Skin epidermis (tissue), 12 donors: ENCODE results near the gene GALNT2.

ENCODE experiments used
- H3K27ac ChIP-seq, 21 experiments: fragments of 200-600 bp; sonication (generic) in 11 of 21; one replicate each; pipeline ENCODE4 v1.5.0; 2020; ENCODE audit warnings: mild to moderate bottlenecking in 3 of 21, inconsistent platforms in 2 of 21, moderate library complexity in 2 of 21
- H3K4me3 ChIP-seq, 7 experiments: fragments of 200-600 bp; sonication (generic) in 2 of 7; one replicate each; pipeline ENCODE4 v1.5.0; 2020; ENCODE audit warnings: inconsistent platforms in 2 of 7, mild to moderate bottlenecking in 2 of 7, moderate library complexity in 1 of 7

Gene GALNT2

DNA sequence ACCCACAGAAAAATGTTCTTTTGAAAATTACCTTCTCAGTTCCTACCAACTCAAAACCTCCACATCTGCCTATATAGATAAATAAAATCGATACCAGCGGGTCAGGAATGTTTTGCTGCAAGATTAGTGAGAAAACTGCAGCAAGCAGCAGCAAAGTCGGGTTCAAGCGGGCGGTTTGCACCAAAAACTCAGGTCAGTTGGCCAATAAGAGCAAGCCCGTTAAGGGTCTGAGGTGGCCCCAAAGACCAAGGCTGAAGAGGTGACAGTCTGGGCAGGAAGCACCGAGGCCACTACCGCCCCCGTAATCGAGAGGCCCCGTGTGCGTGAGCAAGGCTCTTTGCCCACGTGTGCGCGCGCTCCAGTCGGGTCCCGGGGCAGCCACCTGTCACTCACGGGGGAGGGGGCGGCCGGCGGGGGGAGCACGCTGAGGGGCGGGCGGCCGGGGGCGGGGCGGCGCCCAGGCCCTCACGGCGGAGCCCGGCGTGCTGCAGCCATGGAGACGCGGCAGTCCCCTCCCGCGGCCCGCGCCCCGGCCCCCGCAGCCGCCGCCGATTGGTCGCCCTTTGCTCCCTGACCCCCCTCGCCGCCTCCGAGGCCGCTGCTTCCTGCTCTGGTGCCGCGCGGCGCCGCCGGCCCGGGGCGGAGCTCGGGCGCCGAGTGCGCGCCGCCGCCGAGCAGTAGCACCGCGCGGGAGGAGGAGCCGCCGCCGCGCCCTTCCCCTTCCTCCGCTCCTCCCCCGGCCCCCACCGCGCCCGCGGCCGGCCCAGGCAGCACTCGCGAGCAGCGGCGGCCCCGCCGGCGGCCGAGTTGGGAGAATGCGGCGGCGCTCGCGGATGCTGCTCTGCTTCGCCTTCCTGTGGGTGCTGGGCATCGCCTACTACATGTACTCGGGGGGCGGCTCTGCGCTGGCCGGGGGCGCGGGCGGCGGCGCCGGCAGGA, at the start of gene GALNT2:
GALNT2 (plus strand) TSS at position 773 of the 939 bp plus-strand sequence; CDS start at position 816, 43 bp downstream.
- H3K4me3 ChIP-seq, result peak within 1 kb of the TSS; percentile 56 to 95 (median 87)

DNA sequence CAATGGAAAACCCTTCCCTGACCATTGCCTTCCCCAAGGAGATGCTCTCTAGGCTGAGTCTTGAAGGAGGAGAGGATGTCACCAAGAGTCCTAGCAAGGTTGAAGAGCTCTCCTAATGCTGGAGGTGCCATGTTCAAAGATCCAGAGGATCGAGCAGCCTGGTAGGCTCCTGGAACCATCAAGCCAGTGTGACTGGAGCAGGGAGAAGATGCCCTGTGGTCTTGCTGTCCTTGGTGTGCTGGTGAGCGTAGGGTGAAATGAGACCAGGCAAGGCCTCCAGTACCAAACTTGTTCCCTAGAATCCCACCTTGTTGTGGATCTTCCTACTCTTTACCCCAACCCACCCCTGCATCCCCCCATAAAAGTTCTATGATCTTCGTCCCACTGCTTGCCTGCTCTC, 46.6 kb upstream of the GALNT2 start:
- no peak overlapping the region for H3K4me3 ChIP-seq
- H3K27ac ChIP-seq, result no peak overlapping the region

More for the DNA sequence above, at the start of gene GALNT2:
- H3K27ac ChIP-seq, result peak within 1 kb of the TSS; percentile 62 to 94 (median 86)

DNA sequence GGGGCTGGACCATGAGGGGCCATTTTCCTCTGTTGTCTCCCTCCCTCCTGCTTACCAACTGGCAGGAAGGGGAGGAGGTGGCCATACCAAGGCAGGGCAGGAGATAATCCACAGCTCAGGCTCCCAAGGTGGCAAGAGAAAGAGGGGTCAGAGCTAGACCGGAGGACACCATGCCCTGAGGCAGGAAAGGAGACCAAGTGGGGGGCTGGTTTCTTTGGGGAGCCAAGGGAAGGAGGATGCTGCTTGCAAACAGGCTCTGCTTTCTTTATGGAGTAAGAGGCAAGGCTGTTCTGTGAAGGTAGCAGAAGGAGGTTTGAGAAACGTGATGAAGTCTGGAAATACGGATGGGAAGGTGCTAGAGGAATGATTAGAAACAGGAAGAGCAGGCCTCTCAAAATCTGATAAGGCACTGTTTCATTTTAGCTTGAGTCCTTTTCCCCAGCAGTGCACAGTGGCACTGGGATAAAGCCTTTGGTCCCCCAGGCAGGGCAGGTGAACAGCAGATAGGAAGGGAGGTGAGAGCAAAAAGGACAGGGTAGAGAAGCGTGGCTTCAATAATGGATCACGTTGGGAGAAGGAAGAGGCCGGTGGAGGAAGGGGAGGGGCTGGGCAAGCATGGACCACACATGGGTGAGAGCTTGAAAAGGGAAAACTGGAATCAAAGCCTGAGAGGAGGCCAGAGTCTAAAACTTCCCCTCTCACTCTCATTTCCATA, 44.2 kb upstream of the GALNT2 start:
- H3K27ac ChIP-seq, result no peak overlapping the region
- H3K4me3 ChIP-seq, result no peak overlapping the region

DNA sequence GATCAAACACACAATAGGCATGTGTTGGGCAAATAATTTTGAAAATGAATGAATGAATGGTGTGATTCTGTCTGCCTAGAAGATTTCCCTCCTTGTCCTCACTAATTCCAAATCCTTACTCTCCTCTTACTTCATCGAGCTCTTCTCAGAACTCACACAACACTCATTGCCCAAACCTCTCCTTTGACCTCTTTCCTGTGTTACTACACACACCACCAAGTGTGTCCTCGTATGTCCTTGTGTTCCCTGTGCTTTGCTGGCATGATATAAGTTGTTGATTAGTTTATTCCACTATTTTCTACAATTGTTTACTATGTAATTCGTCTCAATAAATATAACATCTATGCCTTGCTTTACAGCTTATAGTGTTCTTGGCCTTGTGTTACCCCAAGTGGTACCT, 41.4 kb upstream of the GALNT2 start:
- Histone ChIP-seq H3K4me3 (no peak overlapping the region), H3K27ac (no peak overlapping the region)

DNA sequence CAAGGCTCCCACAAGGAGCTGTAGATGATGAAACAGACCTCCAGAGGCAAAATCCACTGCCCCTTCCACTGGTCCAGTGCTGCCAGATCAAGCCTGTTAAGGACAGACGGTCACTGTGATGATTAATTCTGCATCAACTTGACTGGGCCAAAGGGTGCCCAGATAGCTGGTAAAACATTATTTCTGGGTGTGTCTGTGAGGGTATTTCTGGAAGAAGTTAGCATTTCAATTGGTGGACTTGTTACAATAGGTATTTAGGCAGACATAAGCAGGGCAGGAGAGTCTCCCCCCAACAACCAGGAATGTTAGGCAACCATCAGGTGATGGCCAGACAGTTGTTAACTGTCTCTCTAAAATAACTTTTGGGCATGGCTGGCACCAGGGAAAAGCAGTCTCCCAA, 40.9 kb upstream of the GALNT2 start:
- Histone ChIP-seq H3K27ac (no peak overlapping the region), H3K4me3 (no peak overlapping the region)

DNA sequence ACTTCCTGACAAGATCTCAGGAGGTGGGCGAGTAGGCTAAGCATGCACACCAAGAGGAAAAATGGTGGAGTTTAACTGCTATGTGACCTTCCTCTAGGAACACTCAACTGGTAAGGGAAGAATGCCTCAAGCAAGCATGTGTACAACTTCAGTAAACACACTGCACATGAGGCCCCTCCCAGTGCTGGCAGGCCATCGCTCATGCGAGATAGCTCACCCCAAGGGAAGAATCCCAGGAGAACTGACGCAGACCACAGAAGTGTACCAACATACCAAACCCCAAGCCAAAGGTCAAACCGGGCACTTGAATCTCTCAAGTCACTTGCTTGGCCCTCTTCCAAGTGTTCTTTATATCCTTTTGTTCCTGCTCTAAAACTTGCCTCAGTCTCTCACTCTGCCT, 40.5 kb upstream of the GALNT2 start:
- Histone ChIP-seq H3K4me3 (no peak overlapping the region), H3K27ac (no peak overlapping the region)

DNA sequence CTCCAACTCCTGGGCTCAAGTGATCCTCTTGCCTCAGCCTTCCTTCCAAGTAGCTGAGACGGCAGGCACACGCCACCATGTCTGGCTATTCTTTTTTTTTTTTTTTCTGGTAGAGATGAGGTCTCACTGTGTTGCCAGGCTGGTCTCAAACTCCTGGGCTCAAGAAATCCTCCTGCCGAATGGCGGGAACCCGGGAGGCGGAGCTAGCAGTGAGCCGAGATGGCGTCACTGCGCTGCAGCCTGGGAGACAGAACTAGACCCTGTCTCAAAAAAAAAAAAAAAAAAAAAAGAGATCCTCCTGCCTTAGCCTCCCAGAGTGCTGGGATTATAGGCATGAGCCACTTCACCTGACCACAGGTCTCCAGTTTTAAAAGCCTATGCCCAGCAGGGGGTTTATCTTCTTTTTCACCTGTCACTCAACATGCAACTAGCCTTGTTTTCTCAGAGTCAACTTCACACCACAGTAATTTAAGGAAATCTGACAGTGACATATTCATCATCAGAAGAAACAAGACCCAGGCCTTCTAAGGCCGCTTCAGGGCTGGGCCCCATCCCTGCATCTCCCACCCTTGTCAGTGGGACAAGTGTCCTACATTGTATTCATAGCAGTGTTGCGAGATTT, 38.3 kb upstream of the GALNT2 start:
- Histone ChIP-seq H3K27ac (no peak overlapping the region), H3K4me3 (no peak overlapping the region)

DNA sequence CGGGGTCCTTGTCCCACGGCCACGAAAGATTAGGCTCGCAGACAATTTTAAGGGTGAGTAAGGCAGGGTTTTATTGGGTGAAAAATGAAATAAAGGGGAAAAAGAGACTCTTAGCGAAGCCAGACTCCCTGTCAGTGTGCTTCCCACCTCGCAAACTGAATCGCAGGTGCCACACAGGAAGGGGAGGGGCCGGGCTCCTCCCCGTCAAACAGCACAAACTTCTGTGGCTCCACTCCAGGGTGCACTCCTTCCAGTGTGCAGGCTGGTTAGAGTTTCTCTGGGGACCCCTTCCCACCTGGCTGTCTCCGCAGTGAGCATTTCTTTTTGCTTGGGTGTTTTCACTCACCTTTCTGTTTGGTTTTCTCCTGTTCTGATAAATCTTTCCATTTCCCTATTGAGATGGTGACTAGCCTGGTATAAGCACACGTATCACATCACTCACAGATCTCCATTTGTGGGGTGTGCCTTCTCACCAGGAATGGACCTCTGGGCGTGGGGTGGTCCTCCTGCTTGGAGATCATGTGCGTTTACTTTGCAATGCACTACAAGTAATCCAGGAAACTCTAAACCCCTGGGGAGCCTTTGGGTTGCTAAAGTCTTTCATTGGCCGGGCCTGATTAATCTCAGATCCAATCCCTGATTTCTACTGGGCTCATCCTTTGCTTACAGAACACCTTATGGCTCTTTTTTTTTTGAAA, 37.6 kb upstream of the GALNT2 start:
- H3K27ac ChIP-seq, result no peak overlapping the region
- no peak overlapping the region for H3K4me3 ChIP-seq

DNA sequence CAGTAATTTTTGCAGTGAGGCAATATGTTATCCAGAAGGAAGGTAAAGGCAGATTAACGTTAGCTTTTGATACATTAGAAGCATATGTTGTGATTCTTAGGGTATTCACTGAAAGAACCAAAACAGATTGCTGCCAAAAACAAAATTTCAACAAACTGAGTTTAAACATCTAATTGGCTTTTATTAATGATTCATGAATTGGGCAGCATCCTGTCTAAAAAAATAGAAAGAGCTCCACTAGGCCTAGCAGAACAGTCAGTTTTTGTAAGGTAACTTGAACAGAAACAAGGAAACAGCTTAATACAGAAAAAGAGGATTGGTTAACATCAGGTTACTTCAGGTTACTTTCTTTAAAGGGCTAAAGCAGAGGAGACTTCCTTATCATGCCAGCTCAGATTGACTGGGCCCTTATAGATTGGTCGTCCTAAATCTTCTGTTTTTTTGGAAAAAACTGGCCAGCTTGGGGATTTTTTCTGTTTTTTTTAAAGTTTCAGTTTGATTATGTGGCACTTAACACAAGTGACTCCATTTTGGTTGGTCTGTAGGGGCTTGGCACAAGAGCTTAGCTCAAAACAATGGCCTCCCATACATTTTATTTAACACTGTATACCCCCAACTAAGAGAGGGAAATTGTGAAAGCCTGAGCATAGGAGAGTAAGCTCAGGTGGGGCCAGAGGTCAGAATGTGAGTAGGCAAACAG, 36.8 kb upstream of the GALNT2 start:
- Histone ChIP-seq H3K4me3 (no peak overlapping the region), H3K27ac (no peak overlapping the region)

DNA sequence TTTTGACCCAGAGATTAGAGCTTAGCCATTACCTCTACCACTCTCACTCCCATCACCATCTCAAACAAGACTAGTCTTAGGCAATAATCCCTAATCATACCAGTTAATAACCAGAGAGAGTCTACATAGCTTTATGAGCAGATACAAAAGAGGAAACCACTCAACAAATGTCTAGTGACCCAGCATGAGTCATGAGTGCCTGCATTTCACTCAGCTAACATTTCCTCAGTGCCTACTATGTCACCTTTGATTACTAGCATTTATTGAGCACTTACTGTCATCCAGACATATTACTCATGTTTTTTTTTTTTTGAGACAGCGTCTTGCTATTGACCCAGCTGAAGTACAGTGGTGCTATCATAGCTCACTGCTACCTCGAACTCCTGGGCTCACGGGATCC, 35.9 kb upstream of the GALNT2 start:
- H3K27ac ChIP-seq, result no peak overlapping the region

DNA sequence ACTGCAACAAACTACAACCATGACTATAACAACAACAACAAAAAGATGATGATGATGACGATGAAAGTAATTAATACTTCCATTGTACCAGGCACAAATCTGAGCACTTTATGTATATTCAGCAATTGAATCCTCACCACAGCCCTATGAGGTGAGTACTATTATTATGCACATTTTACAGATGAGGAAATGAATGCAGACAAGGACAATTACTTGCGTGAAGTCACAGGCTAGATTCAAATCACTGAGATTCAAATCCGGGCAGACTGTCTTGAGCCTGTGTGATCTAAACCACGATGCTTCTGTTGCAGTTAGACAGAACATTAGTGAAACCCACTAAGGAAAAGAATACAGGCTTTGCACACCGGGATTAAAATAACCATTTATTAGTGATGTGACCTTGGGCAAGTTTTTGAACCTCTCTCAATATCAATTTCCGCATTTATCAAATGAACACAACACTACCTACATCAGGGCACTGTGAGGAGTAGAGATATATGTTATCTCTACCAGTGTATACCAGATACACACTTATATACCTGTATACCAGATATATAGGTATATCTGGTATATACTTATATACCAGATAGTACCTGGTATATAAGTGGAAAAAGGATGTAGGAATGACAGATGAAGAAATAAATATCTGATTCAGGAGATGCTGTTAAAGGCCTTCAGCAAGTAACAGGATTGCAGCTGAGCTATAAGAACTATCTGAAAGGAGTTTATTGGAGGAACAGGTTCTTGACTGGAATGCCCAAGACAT, 34.3 kb upstream of the GALNT2 start:
- no peak overlapping the region for H3K27ac ChIP-seq
- H3K4me3 ChIP-seq, result no peak overlapping the region

More for the DNA sequence above, 35.9 kb upstream of the GALNT2 start:
- no peak overlapping the region for H3K4me3 ChIP-seq

DNA sequence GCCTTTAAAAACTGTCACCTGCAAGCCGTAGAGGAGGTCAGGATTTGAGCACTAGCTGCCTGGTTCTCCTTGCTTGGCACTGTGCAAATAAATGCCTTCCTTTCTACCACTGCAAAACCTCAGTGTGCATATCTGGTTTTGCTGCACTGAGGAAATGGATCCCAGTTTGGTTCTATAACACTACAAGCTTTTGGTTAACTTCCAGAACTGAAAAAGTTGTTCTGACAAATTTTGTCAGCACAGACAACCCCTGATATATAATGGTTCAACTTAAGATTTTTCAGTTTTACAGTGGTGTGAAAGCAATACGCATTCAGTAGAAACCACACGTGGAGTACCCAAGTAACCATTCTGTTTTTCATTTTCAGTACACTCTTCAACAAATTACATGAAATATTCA, 29.8 kb upstream of the GALNT2 start:
- Histone ChIP-seq H3K27ac (no peak overlapping the region), H3K4me3 (no peak overlapping the region)

DNA sequence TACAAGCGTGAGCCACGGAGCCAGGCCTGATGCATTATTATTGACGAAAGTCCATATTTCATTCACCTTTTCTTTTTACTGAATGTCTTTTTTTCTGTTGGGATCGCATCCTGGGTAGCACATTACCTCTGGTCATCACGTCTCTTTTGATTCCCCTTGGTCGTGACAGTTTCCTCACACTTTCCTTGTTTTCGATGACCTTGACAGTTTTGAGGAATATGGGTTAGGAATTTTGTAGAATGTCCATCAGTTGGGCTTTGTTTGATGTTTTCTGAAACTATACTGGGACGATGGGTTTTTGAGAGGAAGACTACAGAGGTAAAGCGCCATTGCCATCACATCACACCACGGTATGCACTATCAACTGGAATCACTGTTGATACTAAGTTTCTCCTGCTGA, 26.6 kb upstream of the GALNT2 start:
- Histone ChIP-seq H3K27ac (no peak overlapping the region), H3K4me3 (no peak overlapping the region)

DNA sequence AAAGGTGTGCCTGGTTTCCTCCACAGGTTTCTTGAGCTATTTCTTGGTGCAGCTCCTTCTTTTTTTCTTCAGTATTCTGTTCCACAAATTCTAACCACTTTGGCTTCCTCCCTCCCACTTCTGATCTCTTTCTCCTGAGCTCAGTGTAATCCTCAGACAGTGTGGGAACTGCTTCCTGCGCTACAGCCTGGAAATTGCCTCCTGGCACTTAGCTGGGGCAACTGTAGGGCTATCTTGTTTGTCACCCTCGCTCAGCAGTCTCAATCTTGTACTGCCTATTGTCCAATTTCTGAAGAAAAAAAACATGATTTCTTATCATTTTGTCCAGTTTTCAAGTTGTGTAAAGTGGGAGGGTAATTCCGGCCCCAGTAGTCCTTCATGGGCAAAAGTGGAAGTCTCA, 24.0 kb upstream of the GALNT2 start:
- H3K27ac ChIP-seq, result no peak overlapping the region
- no peak overlapping the region for H3K4me3 ChIP-seq

DNA sequence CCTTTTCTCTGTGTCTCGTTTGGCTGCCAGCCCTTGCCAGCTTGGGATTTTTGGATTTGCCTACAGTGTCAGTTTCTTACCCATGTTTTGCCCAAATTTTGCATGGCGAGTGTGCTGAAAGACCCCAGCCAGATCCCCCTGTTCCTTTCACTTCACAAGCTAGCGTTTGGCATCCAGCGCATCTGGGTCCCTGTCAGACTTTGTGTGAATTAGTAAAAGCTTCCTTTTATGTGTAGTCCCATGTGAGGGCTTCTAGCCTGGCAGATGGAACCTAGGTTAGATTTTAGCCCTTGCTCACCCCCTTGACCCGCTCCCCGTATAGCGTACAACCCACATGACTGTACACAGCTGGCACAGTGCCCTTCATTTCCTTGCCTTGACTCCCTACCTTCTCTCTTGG, 22.3 kb upstream of the GALNT2 start:
- Histone ChIP-seq H3K4me3 (no peak overlapping the region), H3K27ac (no peak overlapping the region)

DNA sequence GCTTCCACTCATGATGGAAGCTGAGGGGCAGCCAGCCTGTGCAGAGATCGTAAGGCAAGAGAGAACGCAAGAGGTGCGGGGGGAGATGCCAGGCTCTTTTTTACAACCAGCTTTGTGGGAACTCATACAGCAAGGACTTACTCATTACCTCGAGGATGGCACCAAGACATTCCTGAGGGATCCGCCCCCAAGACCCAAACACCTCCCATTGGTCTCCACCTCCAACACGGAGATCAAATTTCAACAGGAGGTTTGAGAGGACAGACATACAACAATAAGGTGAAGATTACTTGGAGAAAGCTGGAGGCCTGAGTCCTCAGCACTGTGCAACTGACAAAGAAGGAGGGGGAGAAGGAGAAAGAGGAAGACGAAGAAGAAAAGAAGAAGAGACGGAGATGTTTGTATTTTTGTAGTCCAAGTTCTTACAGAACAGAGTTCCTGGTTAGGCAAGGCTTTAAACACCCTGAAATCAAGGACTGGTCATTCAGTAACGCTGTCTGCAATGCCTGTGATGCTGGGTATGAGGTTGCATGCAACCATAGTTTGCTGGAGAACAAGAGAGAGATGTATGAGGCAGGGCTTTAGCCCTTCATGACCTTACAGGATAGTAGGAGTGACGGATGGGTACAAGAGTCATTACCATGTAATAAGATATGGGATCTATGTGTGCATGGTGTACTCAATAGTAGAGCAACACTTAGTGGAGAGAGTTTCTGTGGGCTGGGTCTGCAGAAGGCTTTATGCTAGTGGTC, 19.7 kb upstream of the GALNT2 start:
- Histone ChIP-seq H3K27ac (no peak overlapping the region), H3K4me3 (no peak overlapping the region)

DNA sequence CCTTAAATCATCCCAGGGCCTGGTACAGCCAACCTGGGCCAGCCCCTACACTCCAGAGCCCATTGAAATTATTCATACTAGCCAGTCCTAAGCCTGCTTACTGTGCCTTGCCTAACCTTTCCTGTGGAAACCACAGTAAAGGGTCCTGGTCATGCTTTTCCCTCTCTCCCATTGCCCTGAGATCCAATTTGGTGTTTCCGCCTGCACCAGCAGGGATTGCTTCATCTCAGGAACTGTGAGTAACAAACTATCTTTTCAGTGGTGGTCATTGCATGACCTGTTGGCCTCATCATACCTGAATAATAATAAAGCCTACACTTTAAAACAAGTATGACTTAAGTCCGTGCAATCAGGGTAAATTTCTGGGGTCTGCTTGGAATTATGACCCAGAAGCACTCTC, 18.7 kb upstream of the GALNT2 start:
- Histone ChIP-seq H3K4me3 (no peak overlapping the region), H3K27ac (no peak overlapping the region)

DNA sequence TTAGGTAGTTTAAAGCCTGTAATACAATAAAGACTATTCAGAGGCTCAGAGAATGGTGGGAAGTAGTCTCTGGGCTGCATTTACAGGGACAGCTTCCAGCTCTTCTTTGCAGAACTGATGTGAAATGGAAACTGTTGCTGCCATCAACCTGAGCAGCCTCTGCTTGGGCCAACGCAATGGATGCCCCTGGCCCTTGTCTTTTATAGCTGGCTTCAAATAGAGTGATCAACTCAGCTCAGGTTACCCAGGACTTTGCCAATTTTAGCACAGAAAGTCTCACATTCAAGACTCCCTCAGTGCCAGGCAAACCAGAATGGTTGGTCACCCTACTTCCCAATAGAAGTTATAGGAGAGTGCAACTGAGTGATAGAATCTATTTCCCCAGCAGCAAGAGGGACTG, 18.1 kb upstream of the GALNT2 start:
- Histone ChIP-seq H3K27ac (no peak overlapping the region), H3K4me3 (no peak overlapping the region)
